Mammary epithelial cell (primary cell): ENCODE data around the gene PKIB.

Experiments used
- CTCF ChIP-seq, 2 donors: IDR thresholded peaks in 1 of 2; conservative IDR thresholded peaks in 1 of 2; 2 replicates each; pipeline ENCODE4 v1.5.1; 2011 to 2012; ENCODE audit warnings: inconsistent platforms in 2 of 2, low read length in 2 of 2, mild to moderate bottlenecking in 2 of 2, control low read depth in 1 of 2, low read depth in 1 of 2; ENCODE audit not compliant: insufficient read depth in 1 of 2; ENCODE audit errors: extremely low read depth in 1 of 2
- EZH2 ChIP-seq: IDR thresholded peaks from 2 replicates; pipeline ENCODE4 v1.6.1; 2012; ENCODE audit warnings: low read length, inconsistent platforms, borderline replicate concordance

DNA sequence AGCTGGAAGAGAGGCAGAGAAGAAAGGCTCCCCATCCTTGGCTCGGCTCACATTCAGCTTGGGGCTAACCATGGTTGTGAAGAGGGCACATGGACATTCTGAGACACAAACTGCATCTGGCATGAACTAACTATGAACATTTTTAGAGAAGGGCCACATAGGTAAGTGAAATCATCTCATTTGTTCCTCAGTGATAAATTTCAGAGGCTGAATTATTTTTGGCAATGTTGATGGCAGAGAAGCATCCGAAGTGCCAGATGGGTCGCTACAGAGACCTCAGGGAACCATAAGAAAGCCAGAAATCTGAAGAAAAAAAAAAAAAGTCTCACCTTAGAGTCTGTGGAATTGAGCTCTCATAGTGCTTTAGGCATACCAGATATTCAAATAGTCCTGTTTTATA lies 120.1 kb downstream of the PKIB start:
- TF ChIP-seq CTCF (conservative IDR thresholded peaks at IDR 0.05 in 1 of 2, IDR thresholded peaks at IDR 0.05 in 1 of 2; ENCODE audit: extremely low read depth in 1 of 2, insufficient read depth in 1 of 2, low read depth in 1 of 2, low read length in 2 of 2) (no peak), EZH2 (no peak)
